Measurements from ENCODE around the gene SLC9A7. TPM values are rescaled to one million over a fixed set of nuclear protein-coding genes. Genes with fewer than 3 reads are reported as not detected.
A peak's percentile ranks its signal among the peaks of the same experiment; 100 is the strongest.

The SLC9A7 gene
- total and polyA plus RNA-seq, 12 donors, result 2.3 to 22.8 (median 12.4) TPM

- Histone ChIP-seq H3K27me3 (no peaks in the 10 kb centered on the region), H3K4me1 (replicated peaks in 1 of 2) (no peaks in the 10 kb centered on the region), H3K27ac (no peak overlapping the region), H3K36me3 (replicated peaks in 1 of 2) (no peaks in the 10 kb centered on the region), H3K9me3 (replicated peaks in 1 of 3) (no peaks in the 10 kb centered on the region), H3K4me3 (no peak overlapping the region)
- TF ChIP-seq POLR2A (IDR thresholded peaks at IDR 0.05), result no peak
- TF ChIP-seq, protein P1, sequence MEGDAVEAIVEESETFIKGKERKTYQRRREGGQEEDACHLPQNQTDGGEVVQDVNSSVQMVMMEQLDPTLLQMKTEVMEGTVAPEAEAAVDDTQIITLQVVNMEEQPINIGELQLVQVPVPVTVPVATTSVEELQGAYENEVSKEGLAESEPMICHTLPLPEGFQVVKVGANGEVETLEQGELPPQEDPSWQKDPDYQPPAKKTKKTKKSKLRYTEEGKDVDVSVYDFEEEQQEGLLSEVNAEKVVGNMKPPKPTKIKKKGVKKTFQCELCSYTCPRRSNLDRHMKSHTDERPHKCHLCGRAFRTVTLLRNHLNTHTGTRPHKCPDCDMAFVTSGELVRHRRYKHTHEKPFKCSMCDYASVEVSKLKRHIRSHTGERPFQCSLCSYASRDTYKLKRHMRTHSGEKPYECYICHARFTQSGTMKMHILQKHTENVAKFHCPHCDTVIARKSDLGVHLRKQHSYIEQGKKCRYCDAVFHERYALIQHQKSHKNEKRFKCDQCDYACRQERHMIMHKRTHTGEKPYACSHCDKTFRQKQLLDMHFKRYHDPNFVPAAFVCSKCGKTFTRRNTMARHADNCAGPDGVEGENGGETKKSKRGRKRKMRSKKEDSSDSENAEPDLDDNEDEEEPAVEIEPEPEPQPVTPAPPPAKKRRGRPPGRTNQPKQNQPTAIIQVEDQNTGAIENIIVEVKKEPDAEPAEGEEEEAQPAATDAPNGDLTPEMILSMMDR (IDR thresholded peaks at IDR 0.05), result no peak
- no peak for DNase-seq
- 57 to 77% (median 66%) methylated on average over 2 of the region's 2 CpGs for WGBS, 4 donors
- intact Hi-C loops (cut with DNase I), result no loop called here
Observed at GRCh38 chrX:46687619-46688018, 71.3 kb downstream of the SLC9A7 start.

- H3K36me3 ChIP-seq (replicated peaks in 1 of 2), result no peaks in the 10 kb centered on the region
- H3K9me3 ChIP-seq (replicated peaks in 1 of 3), result no peaks in the 10 kb centered on the region
- 22 to 30% (median 27%) methylated on average over 5 of the region's 5 CpGs for WGBS, 4 donors
- H3K4me3 ChIP-seq, result no peak overlapping the region
- peaks cover 3% of the 10 kb centered on the region for H3K27me3 ChIP-seq
- no peaks in the 10 kb centered on the region for H3K4me1 ChIP-seq (replicated peaks in 1 of 2)
- H3K27ac ChIP-seq, result no peak overlapping the region
- intact Hi-C loops (cut with DNase I), result no loop called here
- TF ChIP-seq, protein P1 (IDR thresholded peaks at IDR 0.05), result peak; percentile 44 to 73 (median 59)
- TF ChIP-seq POLR2A (IDR thresholded peaks at IDR 0.05), result no peak
- peak; percentile 21 to 58 (median 29) for DNase-seq
Observed at GRCh38 chrX:46686003-46686645, 72.8 kb downstream of the SLC9A7 start.

GRCh38 chrX:46683048-46683447 lies 75.9 kb downstream of the SLC9A7 start:
- intact Hi-C loops (cut with DNase I), result no loop called here
- TF ChIP-seq POLR2A (IDR thresholded peaks at IDR 0.05), result no peak
- TF ChIP-seq, protein P1 (IDR thresholded peaks at IDR 0.05), result no peak
- H3K9me3 ChIP-seq (replicated peaks in 1 of 3), result no peaks in the 10 kb centered on the region
- H3K27me3 ChIP-seq, result peaks cover 3% of the 10 kb centered on the region
- H3K4me1 ChIP-seq (replicated peaks in 1 of 2), result no peaks in the 10 kb centered on the region
- H3K4me3 ChIP-seq, result no peak overlapping the region
- no peak overlapping the region for H3K27ac ChIP-seq
- H3K36me3 ChIP-seq (replicated peaks in 1 of 2), result no peaks in the 10 kb centered on the region
- no peak for DNase-seq

DNA sequence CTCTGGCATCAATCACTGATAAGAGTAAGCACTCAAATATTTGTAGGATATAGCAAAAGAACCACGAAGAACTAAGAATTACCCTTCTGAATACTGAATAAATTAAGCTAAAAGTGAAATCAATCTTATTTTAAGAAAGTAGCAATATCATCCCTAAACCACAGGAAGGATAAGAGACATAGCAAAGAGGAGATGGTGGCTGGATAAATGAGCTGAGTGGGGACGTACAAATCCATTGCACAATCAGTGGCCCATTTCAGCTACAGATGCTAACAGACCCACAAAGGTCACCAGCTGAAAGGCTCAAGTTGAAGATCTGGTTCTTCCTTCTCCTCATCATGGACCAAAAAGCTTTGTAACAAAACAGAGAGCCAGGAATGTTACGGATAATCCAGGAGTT lies 77.1 kb downstream of the SLC9A7 start:
- TF ChIP-seq POLR2A (IDR thresholded peaks at IDR 0.05), result no peak
- TF ChIP-seq, protein P1 (IDR thresholded peaks at IDR 0.05), result no peak
- Histone ChIP-seq H3K27ac (no peak overlapping the region), H3K36me3 (replicated peaks in 1 of 2) (no peaks in the 10 kb centered on the region), H3K27me3 (peaks cover 3% of the 10 kb centered on the region), H3K4me1 (replicated peaks in 1 of 2) (no peaks in the 10 kb centered on the region), H3K4me3 (no peak overlapping the region), H3K9me3 (replicated peaks in 1 of 3) (no peaks in the 10 kb centered on the region)
- no peak for DNase-seq
- 48 to 66% (median 59%) methylated on average over 2 to 3 of the region's 3 CpGs for WGBS, 4 donors
- intact Hi-C loops (cut with DNase I), result no loop called here

Data from adrenal gland (tissue), 12 donors.